H1 (cell line): ENCODE data around the gene IFT43. TPM values are rescaled to one million over a fixed set of nuclear protein-coding genes. Genes with fewer than 3 reads are reported as not detected.
A peak's percentile ranks its signal among the peaks of the same experiment; 100 is the strongest.

Experiments
- CTCF ChIA-PET: fragments of 300-600 bp; sonication (Branson Sonifier 250); formaldehyde crosslinking; loops from one replicate; lab custom pipeline; 2021; ENCODE audit not compliant: partially characterized antibody; lab: Charles Lee
- POLR2A ChIA-PET: fragments of 300-600 bp; sonication (Branson Sonifier 250); formaldehyde crosslinking; loops from one replicate; lab custom pipeline; 2021; ENCODE audit warnings: inconsistent platforms; ENCODE audit not compliant: partially characterized antibody; lab: Charles Lee
- DNase-seq, 2 experiments: peaks; one replicate each; pipeline versions ENCODE4 v3.0.0 to v3.0.0-alpha.2; 2010 to 2022; ENCODE audit warnings: low spot score in 2 of 2, low read depth in 1 of 2, mixed read lengths in 1 of 2
- FAIRE-seq: peaks from 2 replicates; lab custom pipeline; 2011; peaks lifted over from hg19 to GRCh38; lab: Jason Lieb, UNC
- H2AFZ ChIP-seq: 2 replicates; pipeline ENCODE4 v1.8.1; 2012; ENCODE audit warnings: low read length, inconsistent platforms
- H2AK5ac ChIP-seq: 2 replicates; pipeline ENCODE4 v1.6.1; 2013; ENCODE audit warnings: low read depth, low read length
- H2BK120ac ChIP-seq: replicated peaks from 2 replicates; pipeline ENCODE3; 2013; ENCODE audit warnings: low read depth, low read length, inconsistent platforms
- H2BK12ac ChIP-seq: 2 replicates; pipeline ENCODE4 v1.6.1; 2013; ENCODE audit warnings: low read depth, low read length
- H2BK15ac ChIP-seq: 2 replicates; pipeline ENCODE4 v1.6.1; 2013; ENCODE audit warnings: low read length
- H2BK20ac ChIP-seq: 2 replicates; pipeline ENCODE4 v1.6.1; 2013; ENCODE audit warnings: low read length
- H2BK5ac ChIP-seq: 2 replicates; pipeline ENCODE4 v1.6.1; 2013; ENCODE audit warnings: low read depth, low read length
- H3K14ac ChIP-seq: 2 replicates; pipeline ENCODE4 v1.6.1; 2013; ENCODE audit warnings: inconsistent platforms; ENCODE audit not compliant: insufficient read length
- H3K18ac ChIP-seq: 2 replicates; pipeline ENCODE4 v1.6.1; 2013; ENCODE audit warnings: low read length; ENCODE audit errors: extremely low read depth
- H3K23ac ChIP-seq: 2 replicates; pipeline ENCODE4 v1.6.1; 2013; ENCODE audit warnings: inconsistent platforms; ENCODE audit not compliant: insufficient read length
- H3K23me2 ChIP-seq: 2 replicates; pipeline ENCODE4 v1.6.1; 2013; ENCODE audit warnings: low read depth, low read length
- H3K27ac ChIP-seq: 2 replicates; pipeline ENCODE4 v1.6.1; 2011; ENCODE audit warnings: low read depth, low read length, inconsistent platforms
- H3K27me3 ChIP-seq, 4 experiments: replicated peaks in 1 of 4; 1 replicate in 1 of 4; 2 replicates in 3 of 4; pipeline versions ENCODE4 v1.6.1 to v1.8.1; 2011 to 2013; ENCODE audit warnings: low read length in 3 of 4, mild to moderate bottlenecking in 3 of 4, inconsistent platforms in 2 of 4, mixed read lengths in 2 of 4, moderate library complexity in 1 of 4; ENCODE audit not compliant: control insufficient read depth in 3 of 4, insufficient read depth in 3 of 4; ENCODE audit errors: extremely low read depth in 1 of 4
- H3K36me3 ChIP-seq, 4 experiments: 2 replicates each; pipeline versions ENCODE4 v1.6.1 to v1.8.1; 2011 to 2013; ENCODE audit warnings: mild to moderate bottlenecking in 4 of 4, low read length in 3 of 4, moderate library complexity in 2 of 4, control low read depth in 1 of 4, inconsistent platforms in 1 of 4; ENCODE audit not compliant: insufficient read depth in 4 of 4, control insufficient read depth in 2 of 4
- H3K4ac ChIP-seq: replicated peaks from 2 replicates; pipeline ENCODE3; 2013; ENCODE audit warnings: low read length, low read depth, mixed read lengths, inconsistent platforms; ENCODE audit not compliant: insufficient read length
- H3K4me1 ChIP-seq, 4 experiments: replicated peaks in 1 of 4; 1 replicate in 1 of 4; 2 replicates in 3 of 4; pipeline versions ENCODE4 v1.6.1 to v1.8.1; 2011 to 2013; ENCODE audit warnings: low read length in 3 of 4, inconsistent platforms in 2 of 4, mixed read lengths in 1 of 4; ENCODE audit not compliant: insufficient read depth in 4 of 4, control insufficient read depth in 3 of 4
- H3K4me2 ChIP-seq, 2 experiments: 2 replicates each; pipeline versions ENCODE4 v1.6.1 to v1.8.1; 2011 to 2013; ENCODE audit warnings: low read depth in 2 of 2, low read length in 2 of 2, control low read depth in 1 of 2, inconsistent platforms in 1 of 2, mild to moderate bottlenecking in 1 of 2; ENCODE audit not compliant: insufficient read depth in 1 of 2
- H3K4me3 ChIP-seq, 4 experiments: fragments of 200-600, 300-600 bp in 1 of 4; sonication (generic), shearing (Covaris generic), sonication (Bioruptor Twin) in 1 of 4; 2 replicates each; pipeline versions ENCODE4 v1.5.1 to v1.8.1; 2011 to 2016; ENCODE audit warnings: low read length in 4 of 4, low read depth in 3 of 4, control low read depth in 2 of 4, inconsistent platforms in 2 of 4, mild to moderate bottlenecking in 2 of 4, mixed read lengths in 1 of 4, moderate library complexity in 1 of 4; ENCODE audit not compliant: insufficient read depth in 2 of 4; ENCODE audit errors: extremely low read depth in 1 of 4
- H3K56ac ChIP-seq: replicated peaks from 2 replicates; pipeline ENCODE3; 2013; ENCODE audit warnings: low read depth, mild to moderate bottlenecking, mixed read lengths, low read length, inconsistent platforms; ENCODE audit not compliant: insufficient read length
- H3K79me1 ChIP-seq: 2 replicates; pipeline ENCODE4 v1.6.1; 2013; ENCODE audit warnings: low read depth, low read length, control low read depth
- H3K79me2 ChIP-seq, 2 experiments: 2 replicates each; pipeline versions ENCODE4 v1.6.1 to v1.8.1; 2012 to 2013; ENCODE audit warnings: low read length in 2 of 2, mild to moderate bottlenecking in 2 of 2, inconsistent platforms in 1 of 2; ENCODE audit not compliant: insufficient read depth in 2 of 2, control insufficient read depth in 1 of 2
- H3K9ac ChIP-seq, 4 experiments: replicated peaks in 1 of 4; 1 replicate in 1 of 4; 2 replicates in 3 of 4; pipeline versions ENCODE4 v1.6.1 to v1.8.1; 2011 to 2013; ENCODE audit warnings: low read depth in 3 of 4, low read length in 3 of 4, control low read depth in 2 of 4, mild to moderate bottlenecking in 2 of 4, moderate library complexity in 2 of 4, inconsistent platforms in 1 of 4; ENCODE audit errors: extremely low read depth in 1 of 4
- H3K9me3 ChIP-seq, 2 experiments: 2 replicates each; pipeline versions ENCODE4 v1.6.1 to v1.8.1; 2012 to 2013; ENCODE audit warnings: mild to moderate bottlenecking in 2 of 2, moderate library complexity in 2 of 2, control low read depth in 1 of 2, inconsistent platforms in 1 of 2, low read depth in 1 of 2, low read length in 1 of 2, mixed read lengths in 1 of 2; ENCODE audit not compliant: insufficient read depth in 2 of 2
- H4K20me1 ChIP-seq, 2 experiments: replicated peaks in 1 of 2; 2 replicates each; pipeline versions ENCODE3 to v1.8.1; 2011 to 2013; ENCODE audit warnings: inconsistent platforms in 2 of 2, low read length in 2 of 2, mild to moderate bottlenecking in 1 of 2; ENCODE audit not compliant: insufficient read depth in 2 of 2, control insufficient read depth in 1 of 2
- H4K5ac ChIP-seq: 2 replicates; pipeline ENCODE4 v1.6.1; 2013; ENCODE audit warnings: low read length, low read depth, mixed read lengths, inconsistent platforms; ENCODE audit not compliant: insufficient read length
- H4K8ac ChIP-seq: 2 replicates; pipeline ENCODE4 v1.8.0; 2013; ENCODE audit warnings: mild to moderate bottlenecking, moderate library complexity, low read length, inconsistent platforms; ENCODE audit not compliant: insufficient read depth; ENCODE audit errors: extremely low read depth
- H4K91ac ChIP-seq: replicated peaks from 2 replicates; pipeline ENCODE3; 2013; ENCODE audit warnings: low read length, mixed read lengths, inconsistent platforms; ENCODE audit not compliant: insufficient read length
- SIX5 ChIP-seq: IDR thresholded peaks from 2 replicates; pipeline ENCODE4 v1.6.1; 2011; ENCODE audit warnings: mild to moderate bottlenecking, low read depth, low read length
- WGBS, 2 experiments: shearing (Covaris generic) in 1 of 2; methylation state at CpG; one replicate each; pipeline versions ENCODE4 v1.1.6 to v1.1.7; 2013 to 2015; ENCODE audit warnings: low lambda C conversion rate in 2 of 2, mixed read lengths in 2 of 2, inconsistent platforms in 1 of 2, low coverage in 1 of 2, missing lambda C conversion rate in 1 of 2; ENCODE audit not compliant: insufficient replicate concordance in 2 of 2, insufficient coverage in 1 of 2, insufficient read length in 1 of 2; ENCODE audit errors: extremely low coverage in 1 of 2, missing lambda C conversion rate in 1 of 2; 5-methylcytosine and 5-hydroxymethylcytosine counted together
- polyA plus RNA-seq, 7 experiments: library from polyadenylated mRNA; depleted of rRNA in 3 of 7; stranded (reverse) in 5 of 7; unstranded in 2 of 7; fragments of >200 nt in 5 of 7; fragments of 200-250 nt in 2 of 7; gene quantifications; 1 replicate in 5 of 7; 2 replicates in 1 of 7; 4 replicates in 1 of 7; pipeline versions ENCODE4 v1.2.1 to v1.2.3, GENCODE V29; 2011 to 2013; ENCODE audit warnings: missing spikeins in 2 of 7, mixed read lengths in 2 of 7
- total RNA-seq: library from RNA; stranded (reverse); fragmentation: NEBNext Ultra II Directional; extraction: Animal tissue kit (Norgen Biotek cat#: 25700); gene quantifications from 2 replicates; pipeline ENCODE4 v1.2.1, GENCODE V29; 2021

Gene IFT43
- total and polyA plus RNA-seq, 2 of the 8 experiments (the other 6 are each of a cell fraction or from before 2014, with no cell fraction given): 17.0 to 20.8 TPM

DNA sequence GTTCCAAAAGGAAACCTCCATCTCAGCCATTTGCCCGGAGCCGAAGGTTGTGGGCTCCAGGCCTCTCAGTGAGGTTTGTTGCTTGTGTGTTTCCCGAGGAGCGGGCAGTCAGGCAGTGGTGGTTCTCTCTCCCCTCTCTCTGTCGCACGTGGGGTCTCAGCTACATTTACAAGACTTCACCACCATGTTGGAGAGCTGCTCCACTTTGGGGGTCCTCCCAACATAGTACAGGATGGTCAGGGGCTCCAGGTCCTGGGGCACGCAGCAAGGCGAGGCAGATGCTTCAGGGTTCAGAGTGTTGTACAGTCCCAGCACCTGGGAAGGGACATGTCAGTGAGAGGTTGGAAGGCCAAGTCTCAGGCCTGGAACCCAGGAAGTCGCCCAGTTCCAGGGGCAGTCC lies 26.5 kb upstream of the IFT43 start:
- CTCF ChIA-PET: interaction anchor here (1.0 to 1.3 kb wide), 2 partner anchors 18 to 121 kb away, joined by 3 to 4 read pairs; no protein-coding TSS in a partner anchor
- H2BK120ac ChIP-seq: no peak overlapping the region
- 0 out of 2 replicates have a peak overlapping the region, but pooled peaks have one; percentile 29 for H3K27ac ChIP-seq
- peaks cover 0 to 2% (median 1%) of the 10 kb centered on the region in 4 experiments; a peak in 3 of 7 replicates for H3K4me1 ChIP-seq
- H3K56ac ChIP-seq: no peak overlapping the region
- no peak overlapping the region for H4K8ac ChIP-seq
- TF ChIP-seq SIX5: no peak
- no peak overlapping the region for H2BK12ac ChIP-seq
- H3K14ac ChIP-seq: no peak overlapping the region
- H2BK5ac ChIP-seq: no peak overlapping the region
- H2AFZ ChIP-seq: no peak overlapping the region
- H3K4me3 ChIP-seq: no peak overlapping the region
- POLR2A ChIA-PET: no interaction called here
- H4K91ac ChIP-seq: no peak overlapping the region
- no peaks in the 10 kb centered on the region for H3K23me2 ChIP-seq
- no peaks in the 10 kb centered on the region for H3K79me2 ChIP-seq
- DNase-seq (no peak), FAIRE-seq (no peak)
- H3K36me3 ChIP-seq: no peaks in the 10 kb centered on the region
- H4K20me1 ChIP-seq: no peaks in the 10 kb centered on the region
- H2AK5ac ChIP-seq: no peak overlapping the region
- no peak overlapping the region for H3K23ac ChIP-seq
- no peak overlapping the region for H3K18ac ChIP-seq
- no peaks in the 10 kb centered on the region for H3K9me3 ChIP-seq
- H2BK20ac ChIP-seq: no peak overlapping the region
- H3K9ac ChIP-seq: no peak overlapping the region
- H4K5ac ChIP-seq: no peak overlapping the region
- 91% methylated on average over 9 of the region's 9 CpGs; no CpG with 5 or more reads in 1 of the 2 experiments for WGBS, 2 experiments
- no peak overlapping the region for H3K4me2 ChIP-seq
- no peak overlapping the region for H2BK15ac ChIP-seq
- no peak overlapping the region for H3K4ac ChIP-seq
- H3K27me3 ChIP-seq: no peaks in the 10 kb centered on the region
- no peaks in the 10 kb centered on the region for H3K79me1 ChIP-seq
